GM12874 (cell line): ENCODE measurements around the gene UXT.

ENCODE experiments used
- TF ChIP-seq, protein P1 (sequence below): IDR thresholded peaks from 2 replicates; pipeline ENCODE4 v1.5.1; 2011; ENCODE audit warnings: low read depth, mild to moderate bottlenecking, control low read depth, low read length, moderate library complexity; ENCODE audit not compliant: insufficient read depth

UXT gene

DNA sequence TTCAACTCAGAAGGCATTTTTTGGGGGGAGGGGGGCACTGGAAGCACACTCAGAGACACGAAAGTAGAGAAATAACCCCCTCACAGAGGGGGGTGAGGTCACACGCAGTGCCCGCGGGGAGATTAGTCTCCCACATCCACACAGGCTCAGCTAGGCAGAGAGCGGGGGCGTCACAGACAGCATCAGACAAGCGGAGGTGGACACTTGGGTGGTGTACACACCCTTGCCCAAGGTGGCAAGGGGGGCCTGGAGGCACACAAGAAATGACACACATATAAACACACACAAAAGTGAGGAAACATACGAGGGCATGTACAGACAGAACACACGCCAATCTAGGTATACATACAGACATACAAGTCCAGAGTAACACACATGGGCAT lies 38.7 kb downstream of the UXT start:
- TF ChIP-seq, protein P1, sequence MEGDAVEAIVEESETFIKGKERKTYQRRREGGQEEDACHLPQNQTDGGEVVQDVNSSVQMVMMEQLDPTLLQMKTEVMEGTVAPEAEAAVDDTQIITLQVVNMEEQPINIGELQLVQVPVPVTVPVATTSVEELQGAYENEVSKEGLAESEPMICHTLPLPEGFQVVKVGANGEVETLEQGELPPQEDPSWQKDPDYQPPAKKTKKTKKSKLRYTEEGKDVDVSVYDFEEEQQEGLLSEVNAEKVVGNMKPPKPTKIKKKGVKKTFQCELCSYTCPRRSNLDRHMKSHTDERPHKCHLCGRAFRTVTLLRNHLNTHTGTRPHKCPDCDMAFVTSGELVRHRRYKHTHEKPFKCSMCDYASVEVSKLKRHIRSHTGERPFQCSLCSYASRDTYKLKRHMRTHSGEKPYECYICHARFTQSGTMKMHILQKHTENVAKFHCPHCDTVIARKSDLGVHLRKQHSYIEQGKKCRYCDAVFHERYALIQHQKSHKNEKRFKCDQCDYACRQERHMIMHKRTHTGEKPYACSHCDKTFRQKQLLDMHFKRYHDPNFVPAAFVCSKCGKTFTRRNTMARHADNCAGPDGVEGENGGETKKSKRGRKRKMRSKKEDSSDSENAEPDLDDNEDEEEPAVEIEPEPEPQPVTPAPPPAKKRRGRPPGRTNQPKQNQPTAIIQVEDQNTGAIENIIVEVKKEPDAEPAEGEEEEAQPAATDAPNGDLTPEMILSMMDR = no peak

DNA sequence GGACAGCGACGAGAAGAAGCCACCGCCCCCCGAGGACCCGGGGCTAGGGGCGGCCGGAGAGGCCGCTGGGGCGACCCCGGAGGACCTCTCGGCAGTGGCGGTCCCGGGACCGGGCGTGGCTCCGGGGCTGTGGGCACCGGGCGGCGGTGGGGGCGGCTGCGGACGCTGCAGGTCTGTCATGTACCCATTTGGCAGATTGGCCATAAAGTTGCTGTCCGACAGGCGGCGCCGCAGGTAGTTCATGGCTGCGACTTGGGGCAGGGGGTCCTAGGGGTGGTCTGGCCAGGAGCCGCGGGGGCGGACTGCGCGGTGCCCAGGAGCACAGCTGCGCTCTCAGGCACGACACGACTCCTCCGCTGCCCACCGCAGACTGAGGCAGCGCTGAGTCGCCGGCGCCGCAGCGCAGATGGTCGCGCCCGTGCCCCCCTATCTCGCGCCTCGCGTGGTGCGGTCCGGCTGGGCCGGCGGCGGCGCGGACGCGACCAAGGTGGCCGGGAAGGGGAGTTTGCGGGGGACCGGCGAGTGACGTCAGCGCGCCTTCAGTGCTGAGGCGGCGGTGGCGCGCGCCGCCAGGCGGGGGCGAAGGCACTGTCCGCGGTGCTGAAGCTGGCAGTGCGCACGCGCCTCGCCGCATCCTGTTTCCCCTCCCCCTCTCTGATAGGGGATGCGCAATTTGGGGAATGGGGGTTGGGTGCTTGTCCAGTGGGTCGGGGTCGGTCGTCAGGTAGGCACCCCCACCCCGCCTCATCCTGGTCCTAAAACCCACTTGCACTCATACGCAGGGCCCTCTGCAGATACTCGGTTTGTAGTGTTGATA lies 39.3 kb downstream of the UXT start, which contains the start of gene SYN1:
Gene SYN1, minus strand, starts transcription at position 372 of the 817 bp plus-strand sequence. Its CDS starts 129 bp downstream, at position 243.
- TF ChIP-seq, protein P1 = peak; percentile 57

DNA sequence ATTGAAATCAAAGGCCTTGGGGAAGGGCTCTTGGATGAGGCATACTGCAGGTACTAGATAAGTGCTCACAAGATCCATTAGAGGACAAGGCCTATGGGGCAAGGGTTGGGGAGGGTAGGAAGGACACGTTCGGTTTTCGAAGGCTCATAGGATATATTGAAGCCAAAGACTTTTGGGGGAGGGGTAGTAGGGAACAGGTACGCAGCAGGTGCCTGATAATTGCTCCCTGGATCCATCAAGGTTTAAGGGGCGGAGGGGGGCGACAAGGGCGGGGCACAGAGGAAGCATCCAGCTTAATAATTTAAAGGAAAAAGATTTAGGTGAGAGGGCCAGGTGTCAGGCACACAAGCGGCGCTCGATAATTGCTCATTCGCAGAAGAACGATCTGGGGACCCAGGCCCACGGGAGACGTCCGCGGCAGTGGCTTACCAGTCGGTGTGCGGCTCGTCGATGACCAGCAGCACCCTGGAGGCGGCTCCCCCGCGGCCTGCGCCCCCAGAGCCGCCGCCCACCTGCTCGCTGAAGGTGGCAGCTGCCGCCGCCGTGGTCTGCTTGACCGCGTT lies 40.0 kb downstream of the UXT start:
- TF ChIP-seq, protein P1 = no peak

DNA sequence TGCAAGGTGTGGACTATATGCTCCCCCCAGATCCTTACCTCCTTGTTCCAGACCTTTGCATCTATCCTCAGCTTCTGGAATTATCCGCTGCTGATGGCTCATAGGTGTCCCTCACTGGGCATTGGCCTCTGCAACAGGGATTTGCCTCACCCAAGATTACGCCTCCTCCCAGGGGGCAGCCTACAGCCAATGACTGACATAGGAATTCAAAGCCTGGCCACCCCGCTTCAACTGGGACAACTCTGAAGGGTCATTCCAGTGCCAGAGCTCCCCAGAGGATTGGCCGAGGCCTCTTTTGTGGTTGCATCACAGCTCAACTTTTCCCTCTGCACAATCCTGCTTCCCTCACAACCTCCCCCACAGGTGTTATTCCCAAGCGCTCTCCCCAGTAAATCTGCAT lies 44.4 kb downstream of the UXT start:
- TF ChIP-seq, protein P1 = no peak

DNA sequence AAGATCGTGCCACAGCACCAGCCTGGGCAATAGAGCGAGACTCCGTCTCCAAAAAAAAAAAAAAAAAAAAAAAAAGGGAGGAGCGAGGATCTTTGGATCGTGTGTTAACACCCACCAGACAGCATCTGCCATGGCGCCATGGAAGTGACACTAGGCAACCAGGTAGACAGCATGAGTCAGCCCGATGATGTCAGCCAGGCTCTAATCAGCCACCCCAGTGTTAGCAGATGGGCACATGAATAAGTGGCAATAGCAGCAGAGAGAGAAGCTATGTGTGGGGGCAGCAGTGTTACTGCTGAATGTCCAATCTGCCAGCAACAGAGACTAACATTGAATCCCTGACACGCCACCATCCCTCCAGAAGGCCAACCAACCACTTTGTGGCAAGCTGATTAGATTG lies 45.9 kb downstream of the UXT start:
- TF ChIP-seq, protein P1 = no peak

DNA sequence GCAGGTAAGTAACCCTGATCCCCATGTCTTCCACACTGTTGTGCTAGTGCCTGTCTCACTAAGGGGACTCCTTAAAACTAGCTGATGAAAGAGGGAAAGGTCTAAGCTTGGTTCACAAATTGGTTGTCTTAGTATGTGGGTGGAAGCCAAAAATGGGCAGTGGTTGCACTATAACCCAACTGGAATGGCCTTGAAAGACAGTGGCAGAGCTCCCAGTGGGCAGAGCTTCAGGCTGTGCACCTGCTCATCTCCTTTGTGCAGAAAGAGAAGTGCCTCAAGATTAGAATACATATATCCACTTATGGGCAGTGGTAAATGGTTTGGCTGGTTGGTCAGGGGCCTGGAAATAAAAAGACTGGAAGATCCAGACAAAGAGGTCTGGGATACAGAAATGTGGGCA lies 46.6 kb downstream of the UXT start:
- TF ChIP-seq, protein P1 = no peak

DNA sequence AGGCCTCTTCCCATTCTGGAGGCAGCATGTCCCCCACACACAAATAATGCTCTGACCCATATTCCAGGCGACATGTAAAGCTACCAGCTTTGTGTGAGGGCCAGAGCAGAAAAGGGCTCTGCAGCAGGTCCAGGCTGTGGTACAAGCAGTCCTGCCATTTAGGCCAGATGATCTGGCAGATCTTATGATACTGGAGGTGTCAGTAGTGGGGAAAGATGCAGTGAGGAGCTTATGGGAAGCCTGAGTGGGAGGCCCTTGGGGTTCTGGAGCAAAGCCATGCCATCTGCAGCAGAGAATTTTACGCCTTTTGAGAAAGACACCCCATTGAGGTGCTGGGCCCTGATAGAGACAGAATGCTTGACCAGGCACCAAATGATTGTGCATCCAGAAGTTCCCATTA lies 47.1 kb downstream of the UXT start:
- TF ChIP-seq, protein P1 = no peak
